HG02678 (cell line): ENCODE data around the gene DROSHA.

Experiments
- ATAC-seq: cut with Tn5 transposase; IDR thresholded peaks from one replicate; pipeline ENCODE4 v1.9.1; 2021; ENCODE audit warnings: mild to moderate bottlenecking, moderate library complexity; ENCODE audit not compliant: unreplicated experiment

DROSHA gene

DNA sequence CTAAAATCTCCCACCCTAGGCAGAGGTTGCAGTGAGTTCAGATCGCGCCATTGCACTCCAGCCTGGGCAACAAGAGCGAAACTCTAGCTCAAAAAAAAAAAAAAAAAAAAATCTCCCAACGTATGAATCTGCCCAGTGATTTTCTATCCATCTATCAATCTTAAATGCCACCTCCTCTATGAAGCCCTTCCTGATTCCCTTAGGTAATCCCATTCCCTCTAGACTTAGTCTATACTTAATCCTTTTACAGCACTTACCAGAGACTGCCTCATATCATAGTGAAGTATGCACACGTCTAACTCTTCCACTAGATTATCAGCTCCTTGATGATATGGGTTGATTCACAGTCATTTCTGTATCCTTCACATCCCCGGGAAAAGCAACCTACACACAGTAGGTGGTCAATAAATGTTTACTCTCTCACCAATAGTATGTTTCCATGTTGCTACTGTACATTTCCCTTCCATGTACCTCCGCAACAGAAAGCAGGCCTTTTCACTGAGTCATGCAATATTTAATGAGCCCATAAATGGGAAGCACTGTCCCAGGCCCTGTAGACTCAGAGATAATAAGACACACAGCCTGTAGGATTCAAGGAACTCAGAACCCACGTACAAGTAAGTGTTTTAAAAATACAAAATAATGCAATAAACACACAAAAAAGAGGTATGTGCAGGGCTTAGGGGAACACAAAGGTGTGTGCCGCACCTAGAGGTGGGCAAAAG lies 1.2 kb downstream of the DROSHA start:
- ATAC-seq, result no peak

DNA sequence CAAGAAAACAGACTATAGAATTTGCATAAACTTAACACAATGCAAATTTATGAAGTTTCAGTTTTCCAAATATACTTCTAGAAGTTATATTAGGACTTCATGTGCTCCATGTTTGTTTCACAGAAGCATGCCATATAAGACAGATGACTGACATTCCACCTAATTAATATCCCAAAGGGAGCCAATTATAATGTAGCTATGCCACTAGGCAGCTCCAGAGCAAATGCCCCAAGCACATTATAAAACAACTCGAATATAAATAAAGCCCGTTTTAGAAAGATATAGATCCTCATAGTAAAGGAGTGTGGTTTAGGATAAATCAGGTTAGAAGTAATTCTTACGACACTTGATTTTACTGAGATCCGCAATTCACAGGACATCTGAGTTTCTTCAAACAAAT lies 8.9 kb downstream of the DROSHA start:
- no peak for ATAC-seq

DNA sequence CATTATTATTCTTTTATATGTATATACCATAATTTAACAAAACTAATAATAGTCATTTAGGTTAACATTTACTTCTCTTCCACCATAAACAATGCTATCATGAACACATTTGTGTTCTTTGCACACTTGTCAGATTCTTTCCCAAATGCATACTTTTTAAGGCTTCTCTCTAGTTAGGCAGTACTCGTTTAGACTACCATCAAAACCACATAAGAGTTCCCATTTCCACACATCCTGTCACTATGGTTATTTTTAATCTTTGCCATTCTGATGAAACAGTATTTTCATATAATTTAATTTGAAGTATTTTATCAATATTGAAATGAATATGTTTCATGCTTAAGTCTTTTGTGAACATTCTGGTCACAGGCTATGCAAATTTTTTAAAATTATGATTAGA lies 15.1 kb downstream of the DROSHA start:
- ATAC-seq, result no peak

DNA sequence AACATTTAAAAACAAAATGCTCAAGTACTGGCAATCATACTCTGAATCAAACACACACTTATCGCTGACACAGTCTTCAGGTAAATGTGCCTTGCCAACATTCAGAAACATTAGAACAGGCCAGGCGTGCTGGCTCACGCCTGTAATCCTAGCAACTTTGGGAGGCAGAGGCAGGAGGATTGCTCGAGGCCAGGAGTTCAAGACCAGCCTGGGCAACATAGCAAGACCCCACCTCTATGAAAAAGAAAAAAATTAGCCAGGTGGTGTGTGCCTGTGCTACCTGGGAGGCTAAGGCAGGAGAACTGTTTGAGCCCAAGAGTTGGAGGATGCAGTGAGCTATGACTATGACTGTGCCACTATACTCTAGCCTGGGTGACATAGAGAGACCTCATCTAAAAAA lies 20.6 kb downstream of the DROSHA start:
- ATAC-seq, result no peak

DNA sequence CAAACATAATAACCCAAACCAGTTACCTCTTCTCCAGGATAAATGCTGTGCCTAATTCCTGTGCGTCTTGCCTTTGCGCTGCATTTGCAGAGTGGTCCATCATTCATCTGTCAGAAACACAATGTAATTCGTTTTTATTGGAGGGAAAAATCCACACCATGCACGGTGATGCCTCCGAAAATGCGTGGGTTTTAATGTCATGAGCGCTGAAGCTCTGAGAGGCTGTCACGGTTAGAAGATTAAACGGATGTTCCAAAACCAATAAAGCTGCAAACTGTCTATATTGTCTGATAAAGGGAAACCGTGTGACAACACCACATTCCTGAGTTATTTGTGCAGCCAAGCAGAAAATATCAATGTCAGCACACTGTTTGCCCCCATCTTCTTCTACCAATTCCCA lies 27.4 kb downstream of the DROSHA start:
- no peak for ATAC-seq

DNA sequence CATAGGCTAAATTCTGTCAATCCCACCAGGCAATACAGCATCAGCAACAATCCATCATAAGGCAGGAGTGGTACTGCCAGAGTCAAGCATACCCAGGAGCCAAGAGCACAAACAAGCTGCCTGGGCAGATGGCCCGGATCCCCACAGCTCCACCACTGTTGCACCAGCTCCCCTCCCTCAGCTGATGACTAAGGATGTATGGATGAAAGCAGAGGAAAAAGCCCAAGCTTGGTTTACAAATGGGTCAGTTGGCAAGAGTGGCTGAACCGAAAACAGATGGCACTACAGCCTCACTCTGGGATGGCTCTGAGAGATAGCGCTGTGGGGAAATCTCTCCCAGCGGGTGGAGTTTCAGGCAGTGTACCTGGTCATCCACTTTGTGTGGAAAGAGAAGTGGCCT lies 29.4 kb downstream of the DROSHA start:
- no peak for ATAC-seq

DNA sequence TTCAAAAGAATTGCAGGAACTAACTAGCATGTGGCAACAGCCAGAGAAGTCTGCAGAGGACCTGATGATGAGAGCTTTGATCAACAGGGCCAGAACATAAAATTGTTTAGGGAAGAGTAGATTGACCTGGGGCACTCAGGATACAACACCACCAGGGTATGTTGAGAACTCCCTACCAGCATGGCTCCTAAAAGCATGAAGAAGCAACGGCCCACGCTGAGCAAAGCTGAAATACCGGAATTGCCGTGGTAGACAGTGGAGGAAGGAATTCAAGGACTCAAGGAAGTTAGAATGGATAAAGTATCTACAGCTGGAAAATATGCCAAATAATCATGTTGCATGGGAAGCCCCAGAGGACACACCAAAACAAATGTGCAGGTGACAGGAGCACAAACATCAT lies 31.6 kb downstream of the DROSHA start:
- ATAC-seq, result no peak

DNA sequence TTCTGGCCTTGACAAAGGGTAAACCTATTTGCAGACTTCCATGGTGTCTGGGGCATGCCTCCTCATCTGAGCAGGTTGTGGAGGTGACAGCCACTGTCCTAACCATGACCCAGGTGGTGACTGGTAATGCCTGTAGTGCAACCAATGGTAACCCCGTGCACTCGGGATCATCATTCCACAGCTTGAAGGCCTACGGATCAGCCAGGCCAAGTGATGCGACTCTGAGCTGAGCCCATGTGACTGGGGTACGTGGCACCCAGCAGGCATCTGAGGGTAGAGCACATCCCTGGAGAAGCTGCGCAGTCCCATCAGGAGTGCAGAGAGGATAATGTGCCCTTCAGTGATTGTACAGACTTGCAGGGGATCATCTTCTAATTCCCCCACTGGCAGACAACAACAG lies 35.0 kb downstream of the DROSHA start:
- ATAC-seq, result no peak

DNA sequence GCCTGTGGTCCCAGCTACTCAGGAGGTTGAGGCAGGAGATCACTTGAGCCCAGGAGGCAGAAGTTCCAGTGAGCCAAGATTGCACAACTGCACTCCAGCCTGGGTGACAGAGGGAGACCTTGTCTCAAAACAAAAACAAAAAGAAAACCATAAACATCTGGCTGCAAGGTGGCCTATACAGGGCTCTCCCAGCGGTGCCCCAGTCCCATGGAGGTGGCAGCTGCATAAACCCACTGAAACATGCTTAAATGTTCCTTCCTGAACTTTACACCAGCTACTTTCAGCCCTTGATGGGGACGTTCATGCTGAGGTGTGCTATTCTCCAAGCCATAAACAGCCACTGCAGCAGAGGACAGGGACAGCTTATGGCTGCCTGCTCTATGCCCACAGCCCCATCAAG lies 35.6 kb downstream of the DROSHA start:
- ATAC-seq, result no peak

DNA sequence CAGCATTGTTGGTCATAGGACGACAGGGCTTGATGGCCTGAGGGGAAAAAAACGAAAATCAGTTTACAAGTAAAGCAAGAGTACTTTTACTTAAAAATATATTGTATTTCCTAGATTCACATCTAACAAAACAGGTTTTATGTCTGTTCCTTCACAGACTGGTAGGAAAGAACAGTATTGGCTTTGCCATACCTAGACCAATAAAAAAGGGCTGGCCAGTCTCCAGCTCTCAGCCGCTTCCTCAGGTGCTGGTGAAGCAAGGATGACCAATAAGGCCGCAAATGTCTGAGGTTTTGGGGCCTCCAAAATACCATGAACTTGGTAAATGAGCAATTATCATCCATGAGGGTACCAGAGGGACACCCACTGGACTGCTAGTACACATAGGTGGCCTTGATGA lies 36.6 kb downstream of the DROSHA start:
- no peak for ATAC-seq

DNA sequence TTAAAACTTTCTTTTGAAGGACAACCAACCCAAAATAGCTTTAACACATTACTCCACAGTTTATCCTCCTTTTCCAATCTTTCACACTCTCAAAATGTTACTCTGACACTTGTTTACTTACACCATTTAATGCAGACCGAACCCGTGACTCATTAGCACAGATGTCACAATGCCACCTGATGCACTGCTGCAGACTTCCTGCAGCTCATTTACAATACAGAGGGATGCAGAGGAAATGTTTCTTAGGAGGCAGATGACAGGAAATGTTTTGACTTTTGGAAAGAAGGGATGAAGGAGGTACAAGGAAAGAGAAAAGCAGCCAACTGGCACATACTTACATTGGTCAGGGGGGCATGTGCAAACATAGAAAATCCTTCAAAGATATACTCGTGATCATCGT lies 39.0 kb downstream of the DROSHA start:
- ATAC-seq, result no peak

DNA sequence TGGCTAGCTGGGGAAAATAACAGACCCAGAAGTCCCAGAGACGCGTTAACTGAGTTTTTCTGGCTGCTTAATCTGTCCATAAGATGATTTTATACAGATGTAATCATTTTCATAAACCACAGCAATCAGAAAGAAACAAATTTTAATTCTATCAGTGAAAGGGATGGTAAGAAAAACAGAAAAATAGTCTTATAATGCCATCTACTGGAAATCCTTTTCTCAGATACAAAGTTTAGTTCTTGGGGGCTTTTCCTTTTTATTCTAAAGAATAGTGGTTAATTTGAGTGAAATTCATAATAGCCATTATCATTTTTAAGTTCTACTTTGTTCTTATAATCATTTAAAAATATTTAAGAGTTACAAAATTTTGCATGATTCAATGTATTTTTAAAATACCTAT lies 44.4 kb downstream of the DROSHA start:
- no peak for ATAC-seq

DNA sequence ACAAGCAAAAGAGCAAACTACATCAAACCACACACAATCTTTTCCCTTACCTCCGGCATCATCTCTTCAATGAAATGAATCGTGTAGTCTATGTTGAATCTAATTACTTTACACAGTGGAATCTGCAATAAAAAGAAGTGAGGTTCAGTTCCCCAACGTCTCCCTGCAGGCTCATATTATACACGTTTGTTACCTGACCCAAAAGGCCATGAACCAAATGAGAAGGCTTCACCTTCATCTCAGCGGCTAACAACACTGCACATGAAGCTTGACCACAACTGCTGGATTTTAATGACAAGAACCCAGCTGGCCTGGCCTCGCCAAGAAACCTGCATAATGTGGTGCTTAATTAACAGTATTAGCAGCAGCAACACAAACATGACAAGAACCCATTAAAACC lies 45.5 kb downstream of the DROSHA start:
- ATAC-seq, result no peak

DNA sequence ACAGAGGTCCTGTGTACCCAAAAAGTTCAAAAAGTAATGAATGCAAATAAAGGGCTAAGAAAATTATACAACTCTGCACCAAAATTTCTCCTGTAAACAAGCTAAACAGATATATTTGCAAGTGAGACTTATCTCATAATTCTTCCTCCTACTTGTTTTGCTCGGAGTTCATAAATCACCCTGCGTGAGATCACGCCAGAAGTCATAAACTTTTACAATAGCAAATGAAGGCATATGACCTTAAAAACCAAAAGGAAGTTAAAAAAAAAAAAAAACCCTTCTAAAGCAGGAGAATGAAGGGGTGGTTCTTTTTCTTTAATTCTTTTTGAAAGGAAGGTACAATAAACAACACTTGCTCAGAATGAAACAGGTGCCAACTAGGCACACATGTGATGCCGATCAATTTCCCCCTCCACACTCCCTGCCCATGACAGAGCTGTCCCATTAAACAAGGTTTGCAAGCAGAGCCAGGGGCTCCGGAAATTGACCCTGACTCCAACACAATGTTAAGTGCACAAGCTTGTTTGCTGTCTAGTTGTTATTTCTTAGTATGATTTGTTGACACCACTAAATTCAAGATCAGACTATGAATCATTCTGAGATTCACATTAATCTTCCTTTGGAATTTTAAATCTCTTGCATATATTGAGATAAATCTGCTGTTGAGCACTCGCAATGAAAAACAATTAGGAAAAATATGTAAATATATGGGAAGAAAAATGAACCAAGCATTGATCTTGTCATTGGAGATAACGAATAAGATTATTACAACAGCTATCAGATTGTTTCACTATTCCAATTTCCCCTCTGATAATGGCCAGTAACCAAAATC lies 46.3 kb downstream of the DROSHA start:
- ATAC-seq, result no peak

DNA sequence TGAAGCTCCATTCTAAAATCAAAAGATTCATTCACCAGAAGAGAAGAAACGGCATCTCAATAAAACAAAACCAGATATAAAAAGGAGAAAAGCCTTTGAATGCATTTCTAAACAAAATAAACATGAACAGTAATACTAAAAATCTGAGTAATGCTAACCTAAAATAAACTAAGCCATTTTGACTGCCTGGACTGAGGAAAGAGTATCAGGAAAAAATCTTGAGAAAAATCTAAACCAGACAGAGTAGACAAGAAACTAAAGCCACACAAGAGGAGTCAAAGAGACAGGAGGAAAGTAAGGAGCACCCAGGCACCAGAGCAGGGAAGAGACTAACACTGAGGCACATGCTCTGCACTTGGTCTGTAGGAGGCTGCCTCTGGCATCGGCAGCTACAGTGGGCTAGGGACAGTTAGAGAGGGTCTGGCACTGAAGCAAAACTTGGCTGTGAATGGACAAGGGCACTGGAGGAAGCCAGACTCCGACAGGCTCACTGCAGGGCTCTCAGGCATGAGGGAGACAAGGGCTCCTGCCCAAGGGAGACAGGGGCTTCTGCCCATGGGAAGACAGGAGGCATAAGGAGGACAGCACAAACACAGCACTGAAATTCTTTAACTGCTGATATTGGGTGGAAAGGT lies 50.2 kb downstream of the DROSHA start:
- ATAC-seq, result no peak

DNA sequence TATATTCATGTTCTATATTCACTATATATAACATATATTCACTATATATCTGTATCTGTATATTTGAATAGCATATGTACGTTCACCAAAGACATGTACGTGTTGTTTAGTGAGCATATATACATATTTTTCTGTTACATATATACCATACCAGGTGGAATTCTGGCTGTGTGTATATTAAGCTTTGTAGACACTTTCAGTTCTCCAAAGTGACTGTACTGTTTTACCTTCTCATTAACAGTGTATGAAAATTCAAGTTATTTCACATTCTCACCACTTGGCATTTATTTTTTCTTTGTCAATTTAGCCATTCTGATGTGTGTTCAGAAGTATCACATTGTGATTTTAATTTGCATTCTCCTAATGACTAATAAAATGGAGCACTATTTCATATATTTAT lies 52.2 kb downstream of the DROSHA start:
- no peak for ATAC-seq

DNA sequence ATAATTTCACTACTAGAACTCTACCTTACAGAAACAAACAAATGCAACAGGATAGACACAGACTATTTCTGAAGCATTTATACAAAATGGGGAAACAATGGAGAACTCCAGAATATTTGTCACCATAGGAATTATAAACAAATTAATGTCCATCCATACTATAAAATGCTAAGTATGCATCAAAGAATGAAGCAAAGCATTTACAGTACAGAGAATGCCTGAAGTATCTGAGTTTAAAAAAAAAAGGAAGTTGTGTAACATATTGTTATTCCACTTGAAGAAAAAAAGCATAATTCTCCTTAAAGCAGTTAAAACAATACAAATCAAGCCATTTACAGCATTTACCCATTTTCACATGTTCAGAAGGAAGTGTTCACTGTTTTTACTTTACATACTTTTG lies 53.0 kb downstream of the DROSHA start:
- no peak for ATAC-seq

DNA sequence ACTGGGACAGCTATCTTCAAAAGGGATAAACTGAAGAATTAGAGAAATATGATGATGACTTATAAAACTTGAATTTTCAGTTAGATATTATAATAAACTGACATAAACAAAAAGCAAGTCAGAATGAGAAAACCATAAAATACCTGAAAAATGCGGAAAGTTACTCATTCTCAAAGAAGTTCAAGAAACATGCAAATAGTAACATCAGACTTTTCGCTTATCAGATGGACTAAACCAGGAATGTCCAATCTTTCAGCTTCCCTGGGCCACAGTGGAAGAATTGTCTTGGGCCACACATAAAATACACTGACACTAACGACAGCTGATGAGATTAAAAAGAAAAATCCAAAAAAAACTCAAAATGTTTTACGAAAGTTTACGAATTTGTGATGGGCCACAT lies 53.9 kb downstream of the DROSHA start:
- ATAC-seq, result no peak

DNA sequence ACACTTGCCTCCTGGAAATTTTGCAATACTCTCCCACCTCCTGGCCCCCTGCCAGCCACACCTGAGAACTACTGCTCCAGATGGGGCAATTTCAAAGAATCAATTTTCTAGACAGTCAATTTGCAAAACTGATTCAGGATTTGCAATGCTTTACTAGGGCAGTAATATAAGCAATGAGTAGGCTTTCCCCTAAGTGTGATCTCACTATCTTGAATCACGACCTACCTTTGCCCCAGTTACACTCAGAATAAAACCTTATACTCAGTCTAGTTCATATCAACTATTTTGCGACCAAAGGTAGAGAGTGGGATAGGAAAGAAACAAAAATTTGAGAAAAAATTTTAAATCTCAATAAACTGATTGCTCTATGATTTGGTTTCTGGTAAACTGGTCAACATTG lies 54.4 kb downstream of the DROSHA start:
- no peak for ATAC-seq

DNA sequence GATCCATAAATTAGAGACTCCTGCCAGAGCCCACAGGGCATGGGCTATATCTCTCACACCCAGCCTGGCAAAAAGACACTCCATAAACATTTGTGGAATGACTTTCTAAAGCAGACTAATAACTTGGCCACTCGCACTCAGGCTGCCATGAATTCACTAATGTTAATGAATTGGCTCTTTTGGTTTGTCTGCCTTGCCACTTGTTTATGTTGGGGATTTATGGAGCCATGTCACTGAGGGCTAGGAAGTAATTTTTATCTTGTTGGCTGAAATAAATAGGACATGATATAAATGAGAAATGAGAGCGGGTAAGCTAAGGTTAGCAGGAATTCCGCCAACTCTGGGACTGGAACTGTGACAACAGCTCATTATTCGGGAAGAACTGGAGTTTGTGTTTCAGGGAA lies 55.2 kb downstream of the DROSHA start:
- no peak for ATAC-seq

DNA sequence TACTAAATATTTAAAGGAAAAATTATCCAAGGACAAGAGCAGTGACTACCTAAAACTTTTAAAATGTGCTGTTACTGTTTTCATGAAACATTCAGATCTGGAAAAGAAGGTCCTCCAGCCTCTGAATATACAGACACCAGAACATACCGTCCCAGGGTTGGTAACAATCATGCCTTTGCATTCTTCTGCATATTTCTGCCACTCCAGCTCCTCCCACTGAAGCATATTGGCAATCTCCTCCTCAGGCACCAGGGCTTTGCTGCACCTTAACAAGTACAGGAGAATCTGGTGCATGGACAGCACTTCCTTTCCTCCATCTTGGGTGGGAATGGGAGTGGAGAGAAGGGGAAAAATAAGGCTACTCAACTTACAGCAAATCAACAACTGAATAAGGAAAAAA lies 60.0 kb downstream of the DROSHA start:
- ATAC-seq, result no peak

DNA sequence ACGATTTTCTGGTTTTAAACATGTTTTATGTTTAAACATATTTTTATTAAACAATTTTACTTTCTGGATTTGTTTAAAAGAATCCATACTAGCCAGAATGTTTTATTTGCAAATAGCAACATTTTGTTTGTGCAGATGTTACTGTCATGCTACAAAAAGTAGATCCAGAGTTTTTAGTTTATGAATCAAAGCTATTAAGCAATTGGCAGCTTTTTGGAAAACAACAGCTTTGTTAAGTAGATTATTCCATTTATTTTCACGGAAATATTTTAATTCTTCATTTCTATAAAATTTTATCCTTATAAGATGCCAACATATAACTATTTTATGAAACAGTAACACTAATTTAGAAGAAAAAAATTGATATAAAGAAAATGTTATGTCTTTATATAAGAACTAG lies 60.9 kb downstream of the DROSHA start:
- ATAC-seq, result no peak
